ENCODE data around the gene TIMP3.
"Not testable (repeated sequence)": the region's sequence is repeated elsewhere in the genome, so short reads cannot be mapped to it uniquely, and the experiment has no call there.

The TIMP3 gene

DNA sequence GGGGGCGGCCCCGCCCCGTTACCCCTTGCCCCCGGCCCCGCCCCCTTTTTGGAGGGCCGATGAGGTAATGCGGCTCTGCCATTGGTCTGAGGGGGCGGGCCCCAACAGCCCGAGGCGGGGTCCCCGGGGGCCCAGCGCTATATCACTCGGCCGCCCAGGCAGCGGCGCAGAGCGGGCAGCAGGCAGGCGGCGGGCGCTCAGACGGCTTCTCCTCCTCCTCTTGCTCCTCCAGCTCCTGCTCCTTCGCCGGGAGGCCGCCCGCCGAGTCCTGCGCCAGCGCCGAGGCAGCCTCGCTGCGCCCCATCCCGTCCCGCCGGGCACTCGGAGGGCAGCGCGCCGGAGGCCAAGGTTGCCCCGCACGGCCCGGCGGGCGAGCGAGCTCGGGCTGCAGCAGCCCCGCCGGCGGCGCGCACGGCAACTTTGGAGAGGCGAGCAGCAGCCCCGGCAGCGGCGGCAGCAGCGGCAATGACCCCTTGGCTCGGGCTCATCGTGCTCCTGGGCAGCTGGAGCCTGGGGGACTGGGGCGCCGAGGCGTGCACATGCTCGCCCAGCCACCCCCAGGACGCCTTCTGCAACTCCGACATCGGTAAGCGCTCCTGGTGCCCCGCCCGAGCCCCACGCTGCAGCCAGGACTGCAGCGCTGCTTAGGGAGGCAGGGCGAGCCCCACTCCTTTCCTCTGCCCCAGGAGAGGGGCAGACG is at the start of gene TIMP3:
Gene TIMP3 (plus strand): TSS at position 169 of the 700 bp plus-strand sequence. CDS start 297 bp downstream, at position 466.
- DNase-seq = no peak

DNA sequence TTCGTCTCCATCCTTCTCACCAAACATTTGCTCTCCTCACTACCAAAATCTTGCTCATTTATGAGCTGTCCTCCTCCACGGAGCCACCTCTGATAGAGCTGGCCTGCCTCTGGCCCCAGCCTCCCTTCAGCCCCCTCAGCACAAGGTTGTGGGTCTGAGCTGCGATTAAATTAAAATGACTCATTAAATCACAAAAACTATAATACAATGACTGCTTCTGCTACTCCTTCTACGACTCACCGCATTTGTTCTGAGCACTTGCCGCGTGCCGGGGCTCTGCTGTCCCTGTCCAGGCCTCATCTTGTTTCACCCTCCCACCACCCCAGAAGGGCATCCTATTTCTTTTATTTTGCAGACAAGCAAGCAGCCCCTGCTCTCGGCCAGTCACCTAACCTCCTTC is 49.2 kb upstream of the TIMP3 start:
- DNase-seq = no peak

DNA sequence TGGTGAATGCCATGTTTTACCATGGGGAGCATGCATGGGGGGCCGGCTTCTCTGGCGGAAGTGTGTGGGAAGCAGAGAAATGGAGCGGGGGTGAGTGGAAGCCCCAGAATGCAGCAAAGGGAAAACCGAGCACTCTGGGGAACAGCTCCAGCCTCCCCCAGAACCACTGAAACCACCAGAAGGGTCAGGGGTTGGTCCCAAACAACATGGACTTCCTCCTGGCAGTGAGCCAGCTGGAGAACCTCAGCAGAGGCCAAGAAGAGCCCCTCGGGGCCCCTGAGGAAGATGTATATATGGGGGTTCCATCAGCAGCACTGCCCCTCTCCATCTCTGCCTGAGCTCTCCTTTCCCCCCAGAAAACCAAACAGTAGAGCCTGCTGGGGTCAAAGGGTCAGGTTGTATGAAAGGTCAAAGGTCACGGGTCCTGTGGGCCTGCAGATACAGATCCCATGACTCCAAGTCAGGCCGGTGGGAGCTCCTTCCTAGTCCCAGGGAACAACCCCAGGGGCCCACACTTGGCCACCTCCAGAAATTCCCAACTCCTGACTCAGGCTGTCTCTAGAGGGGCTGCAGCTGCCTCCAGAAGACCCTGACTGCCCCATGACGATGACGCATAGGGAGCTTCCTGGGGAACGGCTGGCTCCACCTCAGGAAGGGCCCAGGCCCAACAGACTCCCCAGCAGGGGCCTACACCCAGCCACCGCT is 48.5 kb upstream of the TIMP3 start:
- no peak for DNase-seq

DNA sequence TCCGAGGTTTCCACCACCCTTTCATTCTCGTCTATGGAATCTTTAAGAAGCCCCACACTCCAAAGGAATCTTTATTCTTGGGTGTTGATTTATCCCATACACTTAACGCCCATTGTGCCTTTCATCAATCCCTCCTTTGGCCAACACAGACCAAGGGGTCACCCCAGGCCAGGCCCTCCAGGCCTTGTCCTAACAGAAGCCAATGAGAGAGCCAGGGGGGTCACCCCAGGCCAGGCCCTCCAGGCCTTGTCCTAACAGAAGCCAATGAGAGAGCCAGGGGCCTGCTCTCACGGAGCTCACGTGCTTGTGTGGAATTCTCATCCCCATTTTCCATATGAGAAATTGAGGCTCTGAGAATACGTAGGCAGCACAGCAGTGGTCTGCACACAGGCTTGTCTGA is 47.9 kb upstream of the TIMP3 start:
- no peak for DNase-seq

DNA sequence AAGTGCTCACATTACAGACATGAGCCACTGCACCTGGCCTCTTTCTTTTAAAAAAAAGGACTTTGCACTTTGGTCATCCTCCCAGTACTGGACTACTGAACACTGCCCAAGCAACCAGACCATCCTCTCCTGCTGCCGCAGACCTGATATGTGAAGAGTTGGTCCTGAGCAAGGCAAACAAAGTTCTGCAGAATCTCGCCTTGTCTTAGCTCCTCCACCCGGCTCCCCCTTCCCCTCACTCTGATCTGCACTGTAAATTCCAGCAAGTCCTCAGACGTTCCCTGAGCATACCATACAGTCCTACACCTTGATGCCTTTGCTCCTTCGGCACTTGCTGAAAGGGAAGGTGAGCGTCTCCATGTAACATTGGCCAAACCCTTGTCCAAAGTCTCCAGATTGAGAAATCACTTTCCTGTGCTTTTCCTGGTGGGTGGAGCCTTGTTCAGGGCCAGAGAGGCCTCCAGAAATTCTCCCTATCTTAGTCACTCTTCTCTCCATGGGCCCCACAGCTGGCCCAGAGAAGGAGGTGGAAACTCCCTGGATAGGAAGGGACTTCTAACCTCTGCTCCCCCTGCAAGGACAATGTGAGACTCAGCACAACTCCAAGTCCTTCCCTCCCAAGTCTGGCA is 47.0 kb upstream of the TIMP3 start:
- no peak for DNase-seq

DNA sequence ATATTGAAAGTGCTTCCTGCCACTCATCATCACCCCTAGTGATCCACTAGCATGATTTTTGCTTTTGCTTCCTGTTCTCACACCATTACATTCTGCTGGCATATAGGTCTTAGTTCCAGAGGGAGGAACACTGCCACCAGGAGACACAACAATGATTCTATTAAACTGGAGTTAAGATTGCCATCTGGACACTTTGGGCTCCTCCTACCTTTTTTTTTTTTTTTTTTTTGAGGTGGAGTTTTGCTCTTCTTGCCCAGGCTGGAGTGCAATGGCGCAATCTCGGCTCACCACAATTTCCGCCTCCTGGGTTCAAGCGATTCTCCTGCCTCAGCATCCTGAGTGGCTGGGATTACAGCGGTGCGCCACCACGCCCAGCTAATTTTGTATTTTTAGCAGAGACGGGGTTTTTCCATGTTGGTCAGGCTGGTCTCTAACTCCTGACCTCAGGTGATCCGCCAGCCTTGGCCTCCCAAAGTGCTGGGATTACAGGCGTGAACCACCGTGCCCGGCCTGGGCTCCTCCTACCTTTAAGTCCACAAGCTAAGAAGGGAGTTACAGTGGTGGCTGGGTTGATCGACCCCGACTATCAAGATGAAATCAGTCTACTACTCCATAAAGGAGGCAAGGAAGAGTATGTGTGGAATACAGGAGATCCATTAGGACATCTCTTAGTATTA is 44.3 kb upstream of the TIMP3 start:
- DNase-seq = not testable (repeated sequence)

DNA sequence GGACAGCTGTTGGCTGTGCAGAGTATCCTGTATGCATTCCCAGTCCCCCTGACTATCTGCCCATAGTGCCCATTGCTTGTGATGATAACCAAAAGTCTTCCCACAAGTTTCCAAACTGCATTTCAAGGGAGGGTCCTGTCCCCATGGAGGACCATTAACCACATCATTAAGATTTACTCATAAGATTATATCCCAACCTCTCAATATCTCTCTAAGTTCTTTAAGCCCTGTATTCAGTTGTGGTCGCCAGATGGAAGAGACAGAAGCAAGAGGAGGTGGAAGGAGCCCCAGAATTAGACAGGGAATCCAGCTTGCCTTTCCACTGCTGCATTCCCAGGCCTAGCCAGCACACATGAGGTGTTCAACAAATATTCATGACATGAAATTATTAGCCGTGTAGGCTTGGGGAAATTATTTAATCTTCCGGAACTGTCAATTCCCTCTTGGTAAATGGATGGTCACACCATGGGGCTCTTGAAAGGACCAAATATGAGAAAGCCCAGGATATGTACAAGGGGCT is 42.6 kb upstream of the TIMP3 start:
- no peak for DNase-seq

DNA sequence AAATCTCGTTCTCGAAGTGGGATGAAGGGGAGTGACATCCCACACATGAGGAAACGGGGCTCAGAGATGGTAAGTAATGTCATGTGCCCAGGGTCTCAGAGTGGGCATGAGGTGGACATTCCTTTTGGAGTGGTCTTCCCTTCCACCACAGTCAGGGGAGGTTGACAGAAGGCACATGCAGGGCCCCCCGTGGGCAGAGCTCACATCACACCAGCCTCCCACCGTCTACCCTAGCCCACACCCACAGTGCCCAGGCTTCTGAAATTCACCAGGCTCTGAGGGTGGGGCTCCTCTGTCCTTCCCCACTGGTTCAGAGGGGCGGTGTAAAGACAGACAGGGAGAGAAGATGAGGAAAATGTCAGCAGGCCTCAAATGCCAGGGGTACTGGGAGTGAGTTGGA is 41.1 kb upstream of the TIMP3 start:
- DNase-seq = no peak

DNA sequence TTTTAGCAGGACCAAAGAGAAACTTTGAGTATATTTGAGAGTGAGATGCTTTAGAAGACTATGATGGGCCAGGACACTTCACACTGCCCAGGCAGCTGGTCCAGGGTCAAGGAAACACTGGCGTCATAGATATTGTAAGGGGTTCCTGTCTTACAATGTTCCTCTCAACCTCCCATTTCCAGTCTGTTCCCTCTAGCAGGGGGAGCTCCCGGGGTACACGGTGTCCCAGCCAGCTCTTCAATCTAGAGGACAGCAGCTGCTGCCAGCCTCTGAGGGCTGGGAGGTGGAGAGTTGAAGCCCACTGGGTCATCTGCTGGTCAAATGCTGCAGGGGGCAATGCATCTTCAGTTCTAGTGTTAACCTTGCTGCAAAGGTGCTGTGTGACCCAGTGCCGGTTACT is 40.7 kb upstream of the TIMP3 start:
- no peak for DNase-seq

DNA sequence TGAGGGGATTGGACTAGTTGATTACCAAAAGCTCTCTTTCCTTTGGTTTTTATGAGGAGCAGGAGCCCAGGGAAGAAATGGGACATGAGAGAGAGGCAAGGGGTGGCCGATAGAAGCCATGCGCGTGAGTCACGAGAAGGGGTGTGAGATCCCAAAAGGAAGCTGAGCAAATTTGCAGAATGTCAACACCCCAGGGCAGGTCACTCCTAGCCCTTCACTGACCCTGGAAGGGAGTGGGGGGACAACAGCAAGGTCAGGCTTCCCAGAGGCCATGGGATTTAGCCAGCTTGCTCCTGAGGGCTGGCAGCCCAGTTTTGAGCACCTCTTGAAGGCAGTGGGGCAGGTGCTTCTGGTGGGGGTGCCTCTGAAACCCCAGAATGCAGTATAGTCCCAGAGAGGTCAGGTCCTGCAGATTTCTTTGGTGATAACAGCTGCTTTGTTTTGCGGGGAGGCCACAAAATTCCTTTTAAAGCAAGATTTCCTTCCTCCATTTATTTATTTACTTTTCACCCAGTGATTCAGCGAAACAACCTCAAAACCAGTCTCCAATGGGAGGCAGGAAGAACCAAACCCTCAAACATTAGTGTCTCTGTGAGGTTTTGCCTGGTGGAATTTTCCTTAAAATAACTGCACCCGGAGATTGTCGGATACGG is 40.1 kb upstream of the TIMP3 start:
- DNase-seq = no peak

DNA sequence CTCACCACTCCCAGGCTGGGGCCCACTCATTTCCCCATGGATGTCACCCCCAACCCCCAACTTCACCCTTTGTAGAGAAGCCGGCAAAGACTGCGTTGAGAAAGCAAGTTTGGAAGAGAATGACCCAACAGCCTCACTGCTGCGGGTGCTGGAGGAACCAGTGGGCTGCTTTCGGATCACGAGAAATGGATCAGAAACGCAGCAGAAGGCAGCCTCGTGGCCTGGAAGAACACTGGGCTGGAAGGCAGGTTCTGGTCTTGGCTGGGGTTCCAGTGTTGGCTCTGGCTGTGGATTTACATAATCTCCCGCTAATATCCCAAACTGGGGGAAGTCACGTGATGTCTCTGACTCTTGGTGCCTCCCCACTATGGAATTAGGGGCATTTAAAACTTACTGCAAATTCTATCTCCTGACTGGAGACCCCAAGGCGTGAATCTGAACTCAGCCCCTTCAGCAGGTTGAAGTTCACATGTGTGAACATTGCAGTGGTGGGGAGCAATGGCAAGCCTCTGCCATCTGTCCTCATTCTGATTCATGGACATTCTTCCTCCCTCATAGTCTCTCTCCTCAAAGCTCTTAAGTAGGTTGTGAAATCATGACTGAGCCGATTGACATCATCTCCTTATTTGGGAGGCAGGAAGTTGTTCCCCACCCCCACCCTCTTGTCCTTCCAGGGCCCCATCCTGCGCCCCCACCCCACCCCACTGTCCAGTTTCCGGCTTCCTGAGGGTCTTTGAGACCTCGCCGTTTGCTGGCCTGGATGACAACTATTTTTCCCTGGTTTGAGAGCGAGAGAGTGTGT is 37.0 kb upstream of the TIMP3 start:
- no peak for DNase-seq

DNA sequence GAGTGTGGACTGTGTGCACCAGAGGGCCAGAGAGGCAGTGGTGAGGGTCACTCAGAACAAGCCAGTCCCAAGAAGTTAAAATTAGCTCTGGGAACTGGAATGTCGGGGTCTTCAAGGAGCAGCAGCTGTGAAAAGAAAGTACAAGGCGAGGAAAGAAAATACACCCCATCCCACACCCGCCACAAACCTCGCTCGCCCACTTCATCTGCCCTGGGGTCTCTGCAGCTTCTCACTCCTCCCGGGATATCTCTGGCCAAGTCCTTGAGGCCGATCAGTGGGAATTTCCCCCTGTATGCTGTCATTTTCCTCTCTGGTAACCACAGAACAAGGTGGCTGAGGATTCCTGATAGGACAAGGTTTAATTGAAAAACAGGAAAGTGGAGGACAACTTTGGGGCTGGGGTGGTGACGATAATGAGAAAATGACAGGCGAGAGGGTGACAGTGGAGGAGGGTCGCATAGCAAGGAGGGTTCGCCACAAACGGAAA is 36.3 kb upstream of the TIMP3 start:
- no peak for DNase-seq

DNA sequence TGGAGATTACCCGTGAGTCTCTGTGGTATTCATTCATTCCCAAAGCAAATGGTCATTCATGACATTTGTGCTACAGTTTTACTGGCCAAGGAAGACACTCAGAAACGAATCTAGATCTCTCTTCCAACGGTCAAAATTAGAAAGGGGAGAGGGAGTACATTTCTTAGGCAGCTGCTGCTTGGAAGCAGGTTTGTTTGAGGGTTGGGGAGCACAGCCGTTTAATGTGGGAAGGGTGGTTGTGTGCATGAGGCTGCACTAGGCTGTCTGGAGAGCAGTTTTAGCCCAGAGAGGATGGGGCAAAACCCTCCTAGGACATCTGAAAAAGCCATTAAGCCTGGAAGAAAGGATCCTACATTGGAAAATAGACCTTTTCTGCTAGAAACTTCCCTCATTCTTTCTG is 29.7 kb upstream of the TIMP3 start:
- no peak for DNase-seq

DNA sequence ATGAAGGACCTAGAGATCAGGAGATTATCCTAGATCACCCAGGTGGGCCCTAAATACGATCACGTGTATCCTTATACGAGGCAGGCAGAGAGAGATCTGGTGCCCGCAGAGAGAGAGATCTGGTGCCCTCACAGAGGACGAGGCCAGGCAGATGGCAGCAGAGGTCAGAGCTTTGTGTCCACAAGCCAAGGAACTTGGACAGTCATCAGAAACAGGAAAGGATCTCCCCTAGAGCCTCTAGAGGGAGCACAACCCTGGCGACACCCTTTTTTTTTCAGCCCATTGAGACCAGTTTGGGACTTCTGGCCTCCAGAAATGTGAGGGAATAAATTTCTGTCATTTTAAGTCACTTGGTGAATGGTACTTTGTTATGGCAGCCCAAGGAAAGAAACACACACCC is 25.5 kb upstream of the TIMP3 start:
- DNase-seq = no peak

DNA sequence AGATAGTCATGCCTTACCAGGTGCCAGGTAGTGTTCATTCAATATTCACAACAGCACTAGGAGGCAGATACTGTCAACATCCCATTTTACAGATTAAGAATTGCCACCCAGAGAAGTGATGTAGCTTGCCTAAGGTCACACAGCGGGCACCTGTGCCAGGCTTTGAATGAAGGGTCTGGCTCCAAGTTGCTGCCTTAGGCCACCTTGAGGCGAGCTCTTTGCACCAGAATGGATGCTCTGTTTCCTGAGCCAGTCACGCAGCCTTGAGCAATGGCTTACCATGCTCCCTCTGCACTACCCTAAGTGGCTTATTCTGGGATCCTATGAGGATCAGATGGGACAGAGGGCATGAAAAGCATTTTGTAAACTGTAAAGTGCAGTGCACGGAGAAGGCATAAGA is 25.1 kb upstream of the TIMP3 start:
- DNase-seq = no peak

DNA sequence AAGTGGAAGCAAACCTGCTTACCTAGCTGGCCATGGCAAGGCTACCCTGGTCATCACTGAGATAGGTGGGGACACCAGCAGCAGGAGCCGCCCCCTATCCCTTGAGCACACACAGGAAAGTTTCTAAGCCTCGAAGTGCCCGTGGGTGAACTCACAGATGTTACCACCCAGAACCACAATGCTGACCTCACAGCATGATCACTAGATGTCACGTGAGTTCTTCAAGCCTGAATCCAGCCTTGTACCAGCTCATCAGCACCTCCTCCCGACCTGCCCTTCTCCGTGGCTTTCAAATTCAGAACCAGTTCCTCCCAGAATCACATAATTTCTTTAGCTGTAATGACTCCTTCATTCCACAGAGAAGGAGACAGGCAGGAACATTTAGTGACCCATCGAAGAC is 24.7 kb upstream of the TIMP3 start:
- DNase-seq = no peak

DNA sequence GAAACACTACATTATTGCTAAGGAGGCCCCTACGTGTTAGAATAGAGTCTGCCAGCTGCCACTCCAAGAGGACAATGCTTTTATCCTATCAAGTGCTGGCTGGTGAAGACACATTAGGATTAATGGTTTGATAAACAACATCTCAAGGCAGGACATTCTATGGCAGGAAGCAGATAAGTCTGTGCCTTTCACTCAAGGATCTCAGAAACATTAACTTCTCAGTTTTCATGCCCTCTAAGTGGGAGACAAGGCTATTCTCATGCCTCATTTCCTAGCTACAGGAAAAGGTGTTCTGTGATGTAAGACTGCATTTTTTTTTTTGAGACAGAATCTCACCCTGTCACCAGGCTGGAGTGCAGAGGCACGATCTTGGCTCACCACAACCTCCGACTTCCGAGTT is 23.5 kb upstream of the TIMP3 start:
- no peak for DNase-seq

DNA sequence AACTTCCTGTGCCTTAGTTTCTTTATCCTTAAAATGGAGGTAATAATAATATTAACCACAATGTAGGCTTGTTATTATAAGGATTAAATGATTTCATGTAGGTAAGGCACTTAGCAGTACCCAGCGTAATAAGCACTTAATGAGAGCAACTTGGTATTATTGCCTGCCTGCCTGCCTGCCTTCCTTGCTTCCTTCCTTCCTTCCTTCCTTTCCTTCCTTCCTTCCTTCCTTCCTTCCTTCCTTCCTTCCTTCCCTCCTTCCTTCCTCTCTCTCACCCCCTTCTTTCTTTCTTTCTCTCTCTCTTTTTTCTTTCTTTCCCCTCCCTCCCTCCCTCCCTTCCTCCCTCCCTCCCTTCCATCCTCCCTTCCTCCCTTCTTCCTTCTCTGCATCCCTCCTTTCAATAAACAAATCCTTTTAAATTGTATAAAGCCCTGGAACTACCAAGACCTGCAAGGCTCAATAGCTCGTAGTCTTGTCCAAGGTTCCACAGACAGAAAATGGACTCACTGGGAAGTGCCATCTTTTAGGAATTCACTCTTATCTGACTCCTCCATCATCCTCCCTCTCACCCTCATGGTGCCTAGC is 20.7 kb upstream of the TIMP3 start:
- no peak for DNase-seq

DNA sequence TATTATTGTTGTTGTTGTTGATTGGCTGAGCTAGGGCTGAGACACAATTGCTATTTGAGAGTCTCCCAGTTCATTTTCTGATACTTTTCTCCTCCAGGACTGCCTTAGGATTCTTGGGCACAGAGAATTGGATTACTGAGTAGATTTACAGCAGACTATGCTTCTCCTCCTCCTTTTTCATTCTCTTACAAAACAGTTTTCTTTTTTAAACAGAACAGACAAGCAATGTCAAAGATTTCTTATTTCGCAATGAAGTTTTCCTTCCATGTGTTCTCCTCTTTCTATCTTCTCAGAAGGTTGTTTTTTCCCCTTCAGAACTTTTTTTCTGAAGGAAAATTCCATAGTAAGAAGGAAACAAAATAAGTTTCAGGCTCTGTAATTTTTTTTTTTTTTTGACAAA is 19.8 kb upstream of the TIMP3 start:
- DNase-seq = no peak

DNA sequence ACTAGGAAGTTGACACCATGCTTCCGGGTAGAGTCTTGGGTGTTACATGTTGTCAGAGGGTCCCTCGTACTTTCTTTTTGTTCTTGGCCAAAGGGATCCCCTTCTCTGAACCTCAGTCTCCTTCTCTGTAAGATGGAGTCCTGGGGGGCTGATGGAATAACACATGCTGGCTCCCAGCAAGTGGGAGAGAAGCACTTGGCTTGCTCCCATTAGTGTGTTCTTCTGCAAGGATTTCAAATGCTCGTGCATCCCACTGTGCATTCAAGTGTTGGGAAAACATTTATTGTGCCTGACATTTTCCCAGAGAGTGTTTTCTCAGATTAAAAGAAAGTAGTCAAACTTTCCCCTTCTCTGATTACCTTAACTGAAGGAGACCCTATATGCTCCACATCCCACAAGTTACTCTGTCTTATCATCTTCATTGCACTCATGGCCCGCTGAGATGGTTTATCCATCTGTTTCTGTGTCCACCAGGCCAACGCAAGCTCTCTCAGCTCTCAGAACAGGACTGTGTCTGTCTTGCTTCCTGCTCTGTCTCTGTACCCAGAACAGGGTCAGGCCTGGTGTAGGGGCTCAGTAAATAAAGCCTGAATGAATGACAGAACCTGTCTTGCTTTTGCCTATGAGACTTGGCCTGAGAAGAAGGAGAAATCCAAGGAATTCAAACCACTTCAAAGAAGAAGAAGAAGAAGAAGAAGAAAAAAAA is 16.0 kb upstream of the TIMP3 start:
- DNase-seq = no peak

DNA sequence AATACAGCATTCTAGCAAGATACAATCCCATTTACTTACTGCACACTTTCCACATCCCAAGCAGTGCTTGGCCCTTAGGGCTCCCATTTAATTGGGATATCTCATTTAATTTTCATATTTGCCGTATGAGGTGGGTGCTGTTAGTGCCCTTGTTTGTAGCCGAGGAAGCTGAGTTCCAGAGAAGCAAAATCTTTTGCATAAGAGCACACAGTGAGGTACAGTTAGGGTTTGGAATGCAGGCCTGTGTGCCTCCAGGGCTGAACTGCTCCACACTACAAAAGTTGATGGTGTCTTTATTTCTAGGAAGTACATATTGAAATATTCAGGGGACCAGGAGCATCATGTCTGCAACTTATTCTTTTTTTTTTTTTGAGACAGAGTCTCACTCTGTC is 15.5 kb upstream of the TIMP3 start:
- no peak for DNase-seq
